Measurements from ENCODE around the gene PRLH. TPM values are rescaled to one million over a fixed set of nuclear protein-coding genes. Genes with fewer than 3 reads are reported as not detected.

PRLH gene
- total and polyA plus RNA-seq, 2 of the 13 experiments (the other 11 are each of a cell fraction or from before 2014, with no cell fraction given), result not detected

DNA sequence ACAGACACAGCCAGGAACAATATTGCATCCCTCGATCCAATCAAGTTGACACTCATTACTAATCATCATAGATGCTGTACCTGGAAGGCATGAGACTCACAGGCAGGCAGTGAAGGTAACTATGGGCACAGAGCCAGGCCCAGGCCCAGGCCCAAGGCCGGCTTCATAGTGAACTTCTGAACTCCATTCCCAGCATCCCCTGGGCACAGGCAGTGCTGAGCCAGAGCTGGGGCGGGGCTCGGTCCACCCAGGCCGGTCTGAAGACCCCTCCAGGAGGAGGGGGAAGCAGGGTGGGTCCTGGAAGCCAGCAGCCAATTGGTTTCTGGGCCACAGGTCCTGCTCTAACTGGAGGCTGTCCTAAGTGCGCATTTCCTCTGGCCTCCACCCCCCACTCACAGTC is 41.7 kb upstream of the PRLH start (continued):
- TF ChIP-seq, protein P1, sequence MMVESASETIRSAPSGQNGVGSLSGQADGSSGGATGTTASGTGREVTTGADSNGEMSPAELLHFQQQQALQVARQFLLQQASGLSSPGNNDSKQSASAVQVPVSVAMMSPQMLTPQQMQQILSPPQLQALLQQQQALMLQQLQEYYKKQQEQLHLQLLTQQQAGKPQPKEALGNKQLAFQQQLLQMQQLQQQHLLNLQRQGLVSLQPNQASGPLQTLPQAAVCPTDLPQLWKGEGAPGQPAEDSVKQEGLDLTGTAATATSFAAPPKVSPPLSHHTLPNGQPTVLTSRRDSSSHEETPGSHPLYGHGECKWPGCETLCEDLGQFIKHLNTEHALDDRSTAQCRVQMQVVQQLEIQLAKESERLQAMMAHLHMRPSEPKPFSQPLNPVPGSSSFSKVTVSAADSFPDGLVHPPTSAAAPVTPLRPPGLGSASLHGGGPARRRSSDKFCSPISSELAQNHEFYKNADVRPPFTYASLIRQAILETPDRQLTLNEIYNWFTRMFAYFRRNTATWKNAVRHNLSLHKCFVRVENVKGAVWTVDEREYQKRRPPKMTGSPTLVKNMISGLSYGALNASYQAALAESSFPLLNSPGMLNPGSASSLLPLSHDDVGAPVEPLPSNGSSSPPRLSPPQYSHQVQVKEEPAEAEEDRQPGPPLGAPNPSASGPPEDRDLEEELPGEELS (CRISPR knock-in tag; IDR thresholded peaks at IDR 0.05), result 0 out of 2 replicates have a peak, but pooled peaks have one; percentile 15
- TF ChIP-seq SALL1 (CRISPR knock-in tag; IDR thresholded peaks at IDR 0.05), result peak; percentile 43; the same call in 1 of the 2 replicates
- no peak for TF ChIP-seq MEIS1 (CRISPR knock-in tag; IDR thresholded peaks at IDR 0.05; ENCODE audit: borderline replicate concordance)
- TF ChIP-seq DNMT3B (CRISPR knock-in tag; conservative IDR thresholded peaks at IDR 0.05), result no peak
- 0 out of 2 replicates have a peak, but pooled peaks have one; percentile 20 for TF ChIP-seq ZNF891 (CRISPR knock-in tag; IDR thresholded peaks at IDR 0.05)
- TF ChIP-seq, protein P2, sequence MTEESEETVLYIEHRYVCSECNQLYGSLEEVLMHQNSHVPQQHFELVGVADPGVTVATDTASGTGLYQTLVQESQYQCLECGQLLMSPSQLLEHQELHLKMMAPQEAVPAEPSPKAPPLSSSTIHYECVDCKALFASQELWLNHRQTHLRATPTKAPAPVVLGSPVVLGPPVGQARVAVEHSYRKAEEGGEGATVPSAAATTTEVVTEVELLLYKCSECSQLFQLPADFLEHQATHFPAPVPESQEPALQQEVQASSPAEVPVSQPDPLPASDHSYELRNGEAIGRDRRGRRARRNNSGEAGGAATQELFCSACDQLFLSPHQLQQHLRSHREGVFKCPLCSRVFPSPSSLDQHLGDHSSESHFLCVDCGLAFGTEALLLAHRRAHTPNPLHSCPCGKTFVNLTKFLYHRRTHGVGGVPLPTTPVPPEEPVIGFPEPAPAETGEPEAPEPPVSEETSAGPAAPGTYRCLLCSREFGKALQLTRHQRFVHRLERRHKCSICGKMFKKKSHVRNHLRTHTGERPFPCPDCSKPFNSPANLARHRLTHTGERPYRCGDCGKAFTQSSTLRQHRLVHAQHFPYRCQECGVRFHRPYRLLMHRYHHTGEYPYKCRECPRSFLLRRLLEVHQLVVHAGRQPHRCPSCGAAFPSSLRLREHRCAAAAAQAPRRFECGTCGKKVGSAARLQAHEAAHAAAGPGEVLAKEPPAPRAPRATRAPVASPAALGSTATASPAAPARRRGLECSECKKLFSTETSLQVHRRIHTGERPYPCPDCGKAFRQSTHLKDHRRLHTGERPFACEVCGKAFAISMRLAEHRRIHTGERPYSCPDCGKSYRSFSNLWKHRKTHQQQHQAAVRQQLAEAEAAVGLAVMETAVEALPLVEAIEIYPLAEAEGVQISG (CRISPR knock-in tag; IDR thresholded peaks at IDR 0.05), result peak; percentile 50
- peak; percentile 82 for TF ChIP-seq ZNF143 (CRISPR knock-in tag; IDR thresholded peaks at IDR 0.05)
- TF ChIP-seq, protein P3, sequence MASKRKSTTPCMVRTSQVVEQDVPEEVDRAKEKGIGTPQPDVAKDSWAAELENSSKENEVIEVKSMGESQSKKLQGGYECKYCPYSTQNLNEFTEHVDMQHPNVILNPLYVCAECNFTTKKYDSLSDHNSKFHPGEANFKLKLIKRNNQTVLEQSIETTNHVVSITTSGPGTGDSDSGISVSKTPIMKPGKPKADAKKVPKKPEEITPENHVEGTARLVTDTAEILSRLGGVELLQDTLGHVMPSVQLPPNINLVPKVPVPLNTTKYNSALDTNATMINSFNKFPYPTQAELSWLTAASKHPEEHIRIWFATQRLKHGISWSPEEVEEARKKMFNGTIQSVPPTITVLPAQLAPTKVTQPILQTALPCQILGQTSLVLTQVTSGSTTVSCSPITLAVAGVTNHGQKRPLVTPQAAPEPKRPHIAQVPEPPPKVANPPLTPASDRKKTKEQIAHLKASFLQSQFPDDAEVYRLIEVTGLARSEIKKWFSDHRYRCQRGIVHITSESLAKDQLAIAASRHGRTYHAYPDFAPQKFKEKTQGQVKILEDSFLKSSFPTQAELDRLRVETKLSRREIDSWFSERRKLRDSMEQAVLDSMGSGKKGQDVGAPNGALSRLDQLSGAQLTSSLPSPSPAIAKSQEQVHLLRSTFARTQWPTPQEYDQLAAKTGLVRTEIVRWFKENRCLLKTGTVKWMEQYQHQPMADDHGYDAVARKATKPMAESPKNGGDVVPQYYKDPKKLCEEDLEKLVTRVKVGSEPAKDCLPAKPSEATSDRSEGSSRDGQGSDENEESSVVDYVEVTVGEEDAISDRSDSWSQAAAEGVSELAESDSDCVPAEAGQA (IDR thresholded peaks at IDR 0.05; ENCODE audit: low read depth), result no peak
- TF ChIP-seq, protein P3 (CRISPR knock-in tag; IDR thresholded peaks at IDR 0.05; ENCODE audit: borderline replicate concordance), result no peak
- TF ChIP-seq RXRB (CRISPR knock-in tag; IDR thresholded peaks at IDR 0.05; ENCODE audit: borderline replicate concordance), result peak; percentile 40; the same call in 1 of the 2 replicates
- no peak for TF ChIP-seq SNAI1 (CRISPR knock-in tag; IDR thresholded peaks at IDR 0.05; ENCODE audit: borderline replicate concordance)
- TF ChIP-seq ZNF331 (CRISPR knock-in tag; IDR thresholded peaks at IDR 0.05), result 0 out of 2 replicates have a peak, but pooled peaks have one; percentile 14
- TF ChIP-seq, protein P4, sequence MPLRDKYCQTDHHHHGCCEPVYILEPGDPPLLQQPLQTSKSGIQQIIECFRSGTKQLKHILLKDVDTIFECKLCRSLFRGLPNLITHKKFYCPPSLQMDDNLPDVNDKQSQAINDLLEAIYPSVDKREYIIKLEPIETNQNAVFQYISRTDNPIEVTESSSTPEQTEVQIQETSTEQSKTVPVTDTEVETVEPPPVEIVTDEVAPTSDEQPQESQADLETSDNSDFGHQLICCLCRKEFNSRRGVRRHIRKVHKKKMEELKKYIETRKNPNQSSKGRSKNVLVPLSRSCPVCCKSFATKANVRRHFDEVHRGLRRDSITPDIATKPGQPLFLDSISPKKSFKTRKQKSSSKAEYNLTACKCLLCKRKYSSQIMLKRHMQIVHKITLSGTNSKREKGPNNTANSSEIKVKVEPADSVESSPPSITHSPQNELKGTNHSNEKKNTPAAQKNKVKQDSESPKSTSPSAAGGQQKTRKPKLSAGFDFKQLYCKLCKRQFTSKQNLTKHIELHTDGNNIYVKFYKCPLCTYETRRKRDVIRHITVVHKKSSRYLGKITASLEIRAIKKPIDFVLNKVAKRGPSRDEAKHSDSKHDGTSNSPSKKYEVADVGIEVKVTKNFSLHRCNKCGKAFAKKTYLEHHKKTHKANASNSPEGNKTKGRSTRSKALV (CRISPR knock-in tag; IDR thresholded peaks at IDR 0.05), result no peak
- peak; percentile 57; the same call in 1 of the 2 replicates for TF ChIP-seq RXRA (CRISPR knock-in tag; IDR thresholded peaks at IDR 0.05)
- peak; percentile 41; the same call in 1 of the 2 replicates for TF ChIP-seq BCL6 (CRISPR knock-in tag; IDR thresholded peaks at IDR 0.05)
- no peak for TF ChIP-seq NR1H2 (CRISPR knock-in tag; IDR thresholded peaks at IDR 0.05; ENCODE audit: borderline replicate concordance, low read depth)
